Measurements from ENCODE around the gene KCNH4.

DNA sequence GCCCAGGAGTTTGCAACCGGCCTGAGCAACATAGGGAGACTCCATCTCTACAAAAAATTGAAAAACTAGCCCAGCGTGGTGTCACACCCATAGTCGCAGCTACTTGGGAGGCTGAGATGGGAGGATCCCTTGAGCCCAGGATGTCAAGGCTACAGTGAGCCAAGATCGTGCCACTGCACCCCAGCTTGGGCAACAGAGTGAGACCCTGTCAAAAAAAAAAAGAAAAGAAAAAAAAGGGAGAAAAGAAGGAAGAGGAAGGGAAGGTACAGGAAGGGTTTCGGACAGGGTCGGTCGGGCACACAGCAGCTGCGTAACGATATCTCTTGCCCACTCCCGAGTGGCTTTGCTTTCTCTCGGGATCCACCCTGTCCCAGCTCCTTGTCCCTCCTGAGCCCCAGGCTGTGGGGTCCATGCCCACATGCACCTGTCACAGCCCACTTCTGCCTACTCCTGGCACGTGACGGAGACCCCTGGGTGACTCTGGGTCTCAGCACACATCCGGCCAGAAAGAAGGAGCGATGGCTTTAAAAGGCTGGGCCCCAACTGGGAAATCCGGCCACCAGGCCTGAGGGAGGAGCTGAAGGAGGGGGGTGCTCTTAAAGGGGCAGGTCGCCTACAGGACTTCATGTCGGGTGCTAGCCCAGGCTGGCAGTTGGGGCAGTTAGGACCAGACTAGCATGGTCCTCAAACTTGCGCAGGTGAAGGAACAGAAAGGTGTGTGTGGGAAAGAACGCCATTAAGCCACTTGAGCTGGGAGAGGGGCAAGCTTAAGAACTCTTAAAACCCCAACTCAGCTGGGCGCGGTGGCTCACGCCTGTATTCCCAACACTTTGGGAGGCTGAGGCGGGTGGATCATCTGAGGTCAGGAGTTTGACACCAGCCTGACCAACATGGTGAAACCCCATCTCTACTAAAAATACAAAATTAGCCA is 13.3 kb upstream of the KCNH4 start, which contains the start of gene GHDC:
- TF ChIP-seq POLR2A (IDR thresholded peaks at IDR 0.05): peak in 1 of 4 donors; percentile 65
- TF ChIP-seq, protein P1, sequence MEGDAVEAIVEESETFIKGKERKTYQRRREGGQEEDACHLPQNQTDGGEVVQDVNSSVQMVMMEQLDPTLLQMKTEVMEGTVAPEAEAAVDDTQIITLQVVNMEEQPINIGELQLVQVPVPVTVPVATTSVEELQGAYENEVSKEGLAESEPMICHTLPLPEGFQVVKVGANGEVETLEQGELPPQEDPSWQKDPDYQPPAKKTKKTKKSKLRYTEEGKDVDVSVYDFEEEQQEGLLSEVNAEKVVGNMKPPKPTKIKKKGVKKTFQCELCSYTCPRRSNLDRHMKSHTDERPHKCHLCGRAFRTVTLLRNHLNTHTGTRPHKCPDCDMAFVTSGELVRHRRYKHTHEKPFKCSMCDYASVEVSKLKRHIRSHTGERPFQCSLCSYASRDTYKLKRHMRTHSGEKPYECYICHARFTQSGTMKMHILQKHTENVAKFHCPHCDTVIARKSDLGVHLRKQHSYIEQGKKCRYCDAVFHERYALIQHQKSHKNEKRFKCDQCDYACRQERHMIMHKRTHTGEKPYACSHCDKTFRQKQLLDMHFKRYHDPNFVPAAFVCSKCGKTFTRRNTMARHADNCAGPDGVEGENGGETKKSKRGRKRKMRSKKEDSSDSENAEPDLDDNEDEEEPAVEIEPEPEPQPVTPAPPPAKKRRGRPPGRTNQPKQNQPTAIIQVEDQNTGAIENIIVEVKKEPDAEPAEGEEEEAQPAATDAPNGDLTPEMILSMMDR (IDR thresholded peaks at IDR 0.05): peak in 2 of 6 experiments; percentile 10 to 47
